Dermis blood vessel endothelial cell (primary cell): ENCODE data around the gene AKIRIN1. TPM values are rescaled to one million over a fixed set of nuclear protein-coding genes. Genes with fewer than 3 reads are reported as not detected.
A peak's percentile ranks its signal among the peaks of the same experiment; 100 is the strongest.
"Not testable (repeated sequence)": the region's sequence is repeated elsewhere in the genome, so short reads cannot be mapped to it uniquely, and the experiment has no call there.

Source experiments
- DNase-seq: peaks from one replicate; pipeline ENCODE4 v3.0.0; 2010
- total RNA-seq: library from RNA; depleted of rRNA; stranded (reverse); fragments of >200 nt; gene quantifications from 2 replicates; pipeline ENCODE4 v1.2.3, GENCODE V29; 2014

Gene AKIRIN1
- total RNA-seq, 1 donor from 2014 or later = 40.3 TPM

DNA sequence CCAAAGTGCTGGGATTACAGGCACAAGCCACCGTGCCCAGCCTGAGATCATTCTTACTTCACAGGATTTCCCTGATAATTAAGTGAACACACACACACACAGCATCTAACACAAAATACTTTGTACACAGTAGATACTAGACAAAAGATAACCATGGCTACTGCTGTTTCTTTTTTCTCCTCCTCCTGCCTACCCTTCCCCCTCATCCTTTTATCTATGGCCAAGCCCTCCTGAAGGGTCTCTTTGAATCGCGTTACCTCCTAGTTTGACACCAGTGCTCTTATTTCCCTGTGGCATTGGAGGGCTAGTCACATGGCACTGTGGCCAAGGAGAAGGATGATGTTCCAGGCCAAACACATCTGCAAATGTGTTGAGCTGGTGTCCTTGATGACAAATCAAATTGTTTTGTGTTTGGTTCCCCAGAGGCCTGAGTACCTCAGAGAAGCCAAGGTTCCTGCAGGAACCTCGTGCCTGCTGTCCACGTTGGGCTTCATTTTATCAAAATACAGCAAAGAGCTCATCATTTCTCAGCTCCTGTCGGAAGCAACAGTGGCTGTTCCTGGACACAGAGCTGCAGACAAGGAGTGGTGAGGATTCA, 55.6 kb downstream of the AKIRIN1 start:
- DNase-seq = no peak

DNA sequence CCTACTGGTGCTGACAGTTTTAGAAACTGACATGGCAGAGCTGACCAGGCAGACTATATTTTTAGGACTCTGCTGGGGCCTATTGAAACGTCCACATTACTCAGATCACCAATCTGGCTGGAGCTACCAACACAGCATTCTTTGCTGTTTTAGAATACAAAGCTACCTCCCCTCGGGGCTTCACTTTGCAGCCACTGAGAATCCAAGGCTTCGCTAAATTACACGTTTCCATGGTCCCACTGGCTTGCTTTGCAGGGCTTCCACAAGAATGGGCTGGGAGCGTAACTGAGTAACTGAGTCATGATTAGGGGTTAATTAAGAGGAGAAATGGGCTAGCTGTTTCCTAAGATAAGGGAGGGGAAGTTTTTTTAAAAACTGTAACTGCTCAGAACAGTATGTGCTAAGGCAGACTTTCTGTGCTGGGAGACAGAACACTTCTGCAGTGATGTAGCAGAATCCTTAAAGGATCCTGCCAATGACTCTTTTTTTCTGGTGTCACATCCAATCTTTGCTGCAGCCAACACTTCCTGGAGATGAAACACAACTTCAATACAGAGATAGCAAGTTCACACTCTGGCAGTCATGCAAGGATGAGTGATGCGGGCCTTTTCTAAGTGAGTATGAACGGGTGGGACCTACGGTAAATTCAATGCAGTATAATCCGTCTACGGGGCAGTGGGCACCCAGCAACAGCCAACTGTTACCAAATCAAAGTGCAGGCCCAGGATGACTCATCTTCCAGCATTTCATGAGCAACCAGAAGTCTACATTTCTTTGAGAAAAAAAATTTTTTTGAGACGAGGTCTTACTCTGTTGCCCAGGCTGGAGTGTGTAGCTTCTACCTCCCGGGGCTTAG, 56.5 kb downstream of the AKIRIN1 start:
- peak; percentile 71 for DNase-seq

DNA sequence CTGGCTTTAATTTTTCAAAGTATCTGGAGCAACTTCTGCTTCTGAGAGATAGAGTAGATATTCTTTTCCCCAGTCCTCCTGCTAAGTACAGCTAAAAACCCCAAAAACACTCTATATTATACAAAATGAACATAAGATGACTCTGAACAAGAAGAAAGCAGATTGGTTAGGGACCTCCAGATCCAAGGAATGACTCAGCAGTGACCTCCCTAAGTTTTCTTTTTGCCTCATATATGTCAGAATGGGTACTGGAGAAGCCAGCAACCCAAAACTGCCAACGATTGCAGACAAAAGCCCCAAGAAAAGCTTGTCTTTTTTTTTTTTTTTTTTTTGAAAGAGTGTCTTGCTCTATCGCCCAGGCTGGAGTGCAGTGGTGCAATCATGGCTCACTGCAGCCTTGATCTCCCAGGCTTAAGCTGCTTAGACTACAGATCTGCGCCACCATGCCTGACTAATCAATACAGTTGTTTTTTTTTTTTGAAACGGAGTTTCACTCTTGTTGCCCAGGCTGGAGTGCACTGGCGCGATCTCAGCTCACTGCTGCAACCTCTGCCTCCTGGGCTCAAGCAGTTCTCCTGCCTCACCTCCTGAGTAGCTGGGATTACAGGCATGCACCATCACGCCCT, 57.8 kb downstream of the AKIRIN1 start:
- no peak for DNase-seq

GRCh38 chr1:39050001-39050400, 58.9 kb downstream of the AKIRIN1 start:
- DNase-seq = no peak

DNA sequence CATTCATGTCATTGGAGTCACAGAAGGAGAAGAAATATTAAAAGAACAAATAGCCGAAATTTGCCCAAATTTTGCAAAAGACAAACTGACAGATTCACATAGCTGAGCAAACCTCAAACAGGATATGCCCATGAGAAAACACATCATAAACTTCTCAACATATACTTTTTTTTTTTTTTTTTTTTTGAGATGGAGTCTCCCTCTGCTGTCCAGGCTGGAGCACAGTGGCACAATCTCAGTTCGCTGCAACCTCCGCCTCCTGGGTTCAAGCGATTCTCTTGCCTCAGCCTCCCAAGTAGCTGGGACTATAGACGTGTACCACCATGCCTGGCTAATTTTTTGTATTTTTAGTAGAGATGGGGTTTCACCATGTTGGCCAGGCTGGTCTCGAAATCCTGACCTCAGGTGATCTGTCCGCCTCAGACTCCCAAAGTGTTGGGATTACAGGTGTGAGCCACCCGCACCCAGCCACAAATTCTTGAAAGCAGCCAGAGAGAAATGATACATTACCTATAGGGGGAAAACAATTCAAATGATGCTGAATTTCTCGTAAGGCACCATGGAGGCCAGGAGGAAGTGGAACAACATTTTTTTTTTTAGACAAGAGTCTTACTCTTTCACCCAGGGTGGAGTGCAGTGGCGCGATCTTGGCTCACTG, 60.2 kb downstream of the AKIRIN1 start:
- DNase-seq = not testable (repeated sequence)

DNA sequence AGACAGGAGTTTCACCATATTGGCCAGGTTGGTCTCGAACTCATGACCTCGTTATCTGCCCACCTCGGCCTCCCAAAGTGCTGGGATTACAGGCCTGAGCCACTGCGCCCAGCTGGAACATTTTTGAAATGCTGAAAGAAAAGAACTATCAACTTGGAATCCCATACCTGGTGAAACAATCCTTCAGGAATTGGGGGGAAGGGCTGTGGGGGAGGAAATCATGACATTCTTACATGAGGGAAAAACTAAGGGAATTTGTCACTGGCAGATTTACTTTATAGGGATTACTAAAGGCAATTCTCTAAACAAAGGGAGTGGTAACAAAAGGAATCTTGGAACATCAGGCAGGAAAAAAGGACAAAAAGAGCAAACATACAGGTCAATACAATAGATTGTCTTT, 60.9 kb downstream of the AKIRIN1 start:
- no peak for DNase-seq

DNA sequence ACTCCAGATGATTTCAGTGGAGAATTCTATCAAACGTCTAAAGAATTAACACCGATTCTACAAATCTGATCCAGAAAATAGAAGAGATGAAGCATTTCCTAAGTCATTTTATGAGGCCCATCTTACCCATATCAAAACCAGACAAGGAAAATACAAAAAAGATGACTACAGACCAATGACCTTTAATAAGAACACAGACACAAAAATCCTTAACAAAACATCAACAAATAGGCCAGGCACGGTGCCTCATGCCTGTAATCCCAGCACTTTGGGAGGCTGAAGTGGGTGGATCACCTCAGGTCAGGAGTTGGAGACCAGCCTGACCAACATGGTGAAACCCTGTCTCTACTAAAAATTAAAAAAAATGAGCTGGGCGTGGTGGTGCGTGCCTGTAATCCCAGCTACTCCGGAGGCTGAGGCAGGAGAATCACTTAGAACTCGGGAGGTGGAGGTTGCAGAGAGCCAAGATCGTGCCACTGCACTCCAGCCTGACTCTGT, 64.2 kb downstream of the AKIRIN1 start:
- DNase-seq = not testable (repeated sequence)

Other genes with a start within 250 kb of the AKIRIN1 start
- gene RRAGC, start 131.5 kb upstream of the AKIRIN1 start, total RNA-seq = 19.7 and 32.7 TPM in 2 replicates
- 11.4 and 14.7 TPM in 2 replicates for gene MYCBP, start 117.9 kb upstream of the AKIRIN1 start, total RNA-seq
- not detected in 2 replicates for gene GJA9, start 109.7 kb upstream of the AKIRIN1 start, total RNA-seq
- 0.28 and 0.51 TPM in 2 replicates for gene RHBDL2, start 49.4 kb upstream of the AKIRIN1 start, total RNA-seq
- 530 and 620 TPM in 2 replicates for gene NDUFS5, start 35.1 kb downstream of the AKIRIN1 start, total RNA-seq
- gene MACF1, start 213.4 kb downstream of the AKIRIN1 start, total RNA-seq = 653 and 751 TPM in 2 replicates